Trophoblast cell (in vitro differentiated cells and primary cell): Measurements from ENCODE around the gene RBM33.

Experiments
- DNase-seq, 2 donors: peaks; one replicate each; pipeline ENCODE4 v3.0.0-alpha.2; 2016
- H2AFZ ChIP-seq: 2 replicates; pipeline ENCODE4 v1.6.1; 2013; ENCODE audit warnings: low read length, moderate library complexity, mild to moderate bottlenecking; ENCODE audit not compliant: insufficient read depth, poor library complexity
- H2AK5ac ChIP-seq: 2 replicates; pipeline ENCODE4 v1.6.1; 2013; ENCODE audit warnings: mild to moderate bottlenecking, low read length
- H2BK120ac ChIP-seq: 2 replicates; pipeline ENCODE4 v1.6.1; 2013; ENCODE audit warnings: low read length, mild to moderate bottlenecking, moderate library complexity; ENCODE audit not compliant: insufficient read depth, poor library complexity
- H2BK12ac ChIP-seq: 2 replicates; pipeline ENCODE4 v1.6.1; 2013; ENCODE audit warnings: mild to moderate bottlenecking, low read length, moderate library complexity
- H2BK5ac ChIP-seq: 2 replicates; pipeline ENCODE4 v1.6.1; 2013; ENCODE audit warnings: low read length, low read depth, moderate library complexity, mild to moderate bottlenecking; ENCODE audit not compliant: poor library complexity
- H3K14ac ChIP-seq: 2 replicates; pipeline ENCODE4 v1.6.1; 2013; ENCODE audit warnings: mild to moderate bottlenecking, low read length
- H3K18ac ChIP-seq: 2 replicates; pipeline ENCODE4 v1.6.1; 2013; ENCODE audit warnings: mild to moderate bottlenecking, low read length
- H3K23ac ChIP-seq: 2 replicates; pipeline ENCODE4 v1.6.1; 2013; ENCODE audit warnings: low read length
- H3K27ac ChIP-seq: 2 replicates; pipeline ENCODE4 v1.5.1; 2013; ENCODE audit warnings: low read depth, mild to moderate bottlenecking, inconsistent platforms, low read length, moderate library complexity
- H3K27me3 ChIP-seq: 2 replicates; pipeline ENCODE4 v1.6.1; 2013; ENCODE audit warnings: inconsistent platforms, mild to moderate bottlenecking, low read length, moderate library complexity; ENCODE audit not compliant: insufficient read depth
- H3K36me3 ChIP-seq, 2 experiments: 1 replicate in 1 of 2; 2 replicates in 1 of 2; pipeline ENCODE4 v1.6.1; 2013; ENCODE audit warnings: low read length in 2 of 2, mild to moderate bottlenecking in 2 of 2, moderate library complexity in 1 of 2; ENCODE audit not compliant: insufficient read depth in 2 of 2, control insufficient read depth in 1 of 2
- H3K4ac ChIP-seq: 2 replicates; pipeline ENCODE4 v1.6.1; 2013; ENCODE audit warnings: low read depth, mild to moderate bottlenecking, low read length, moderate library complexity
- H3K4me1 ChIP-seq, 2 experiments: 1 replicate in 1 of 2; 2 replicates in 1 of 2; pipeline ENCODE4 v1.6.1; 2013; ENCODE audit warnings: low read length in 2 of 2, mild to moderate bottlenecking in 2 of 2, moderate library complexity in 1 of 2; ENCODE audit not compliant: insufficient read depth in 2 of 2, control insufficient read depth in 1 of 2
- H3K4me2 ChIP-seq: 2 replicates; pipeline ENCODE4 v1.6.1; 2013; ENCODE audit warnings: inconsistent platforms, mild to moderate bottlenecking, low read length, moderate library complexity
- H3K4me3 ChIP-seq: 2 replicates; pipeline ENCODE4 v1.5.1; 2013; ENCODE audit warnings: mild to moderate bottlenecking, low read depth, low read length, inconsistent platforms
- H3K79me1 ChIP-seq: one replicate; pipeline ENCODE4 v1.6.1; 2013; ENCODE audit warnings: low read length
- H3K79me2 ChIP-seq: 2 replicates; pipeline ENCODE4 v1.6.1; 2013; ENCODE audit warnings: low read length, mild to moderate bottlenecking; ENCODE audit not compliant: control insufficient read depth, insufficient read depth, poor library complexity
- H3K9ac ChIP-seq: 2 replicates; pipeline ENCODE4 v1.6.1; 2013; ENCODE audit warnings: mild to moderate bottlenecking, low read length
- H3K9me3 ChIP-seq: 2 replicates; pipeline ENCODE4 v1.6.1; 2013; ENCODE audit warnings: low read depth, mild to moderate bottlenecking, control low read depth, inconsistent platforms, low read length; ENCODE audit not compliant: insufficient read depth
- H4K12ac ChIP-seq: 2 replicates; pipeline ENCODE4 v1.6.1; 2013; ENCODE audit warnings: low read depth, mild to moderate bottlenecking, low read length, moderate library complexity
- H4K8ac ChIP-seq: 2 replicates; pipeline ENCODE4 v1.6.1; 2013; ENCODE audit warnings: low read depth, mild to moderate bottlenecking, low read length, moderate library complexity
- H4K91ac ChIP-seq: one replicate; pipeline ENCODE4 v1.6.1; 2013; ENCODE audit warnings: low read depth, mild to moderate bottlenecking, low read length, moderate library complexity
- WGBS: extraction: QIAGEN DNeasy Blood & Tissue Kit; methylation state at CpG from one replicate; pipeline ENCODE4 v1.1.7; 2013; ENCODE audit warnings: missing lambda C conversion rate; ENCODE audit not compliant: insufficient read length, insufficient coverage; ENCODE audit errors: extremely low coverage; 5-methylcytosine and 5-hydroxymethylcytosine counted together

The RBM33 gene

DNA sequence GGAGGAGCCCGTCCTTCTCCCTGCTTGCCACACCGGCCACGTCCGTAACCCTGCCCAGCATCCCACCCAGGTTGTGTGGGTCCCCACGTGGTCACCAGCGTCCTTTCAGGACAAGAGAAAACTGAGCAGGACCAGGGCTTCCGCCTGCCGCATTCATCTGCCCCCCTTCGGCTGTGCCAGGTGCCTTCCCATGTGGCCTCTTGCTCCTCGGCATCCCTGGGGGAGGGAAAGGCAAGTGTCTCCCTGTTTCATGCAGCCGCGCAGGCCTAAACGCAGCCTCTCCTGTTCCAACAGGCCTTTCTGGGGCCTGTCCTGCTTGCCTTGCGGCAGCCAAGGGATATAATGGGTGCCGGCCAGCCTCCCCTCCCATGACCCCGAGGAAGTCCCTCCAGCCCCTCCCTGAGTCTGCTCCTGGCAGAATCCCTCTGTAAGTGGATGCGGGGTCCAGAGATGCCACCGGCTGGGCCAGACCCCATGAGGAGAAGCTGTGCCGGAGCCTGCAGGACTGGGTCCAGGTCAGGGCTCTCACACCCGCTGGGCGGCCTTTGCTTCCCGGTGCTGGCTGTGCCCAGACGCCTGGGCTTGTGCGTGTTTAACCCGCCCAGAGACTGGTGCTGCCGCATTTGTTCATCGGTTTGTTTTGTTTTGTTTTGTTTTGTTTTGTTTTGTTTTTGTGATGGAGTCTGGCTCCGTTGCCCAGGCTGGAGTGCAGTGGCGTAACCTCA, 144.7 kb downstream of the RBM33 start:
- no peak overlapping the region for H3K9ac ChIP-seq
- no peaks in the 10 kb centered on the region for H3K79me2 ChIP-seq
- no peak overlapping the region for H3K14ac ChIP-seq
- H4K8ac ChIP-seq = no peak overlapping the region
- H2BK120ac ChIP-seq = no peak overlapping the region
- H3K4me1 ChIP-seq = peaks cover 0 to 9% of the 10 kb centered on the region in 2 experiments
- no CpG with 5 or more reads among the region's 29 CpGs for WGBS
- DNase-seq = peak; percentile 83 to 86
- H3K4ac ChIP-seq = no peak overlapping the region
- H3K18ac ChIP-seq = no peak overlapping the region
- no peak overlapping the region for H2AK5ac ChIP-seq
- H3K23ac ChIP-seq = no peak overlapping the region
- H3K4me3 ChIP-seq = no peak overlapping the region
- H4K12ac ChIP-seq = no peak overlapping the region
- H2BK5ac ChIP-seq = no peak overlapping the region
- no peak overlapping the region for H3K4me2 ChIP-seq
- H3K79me1 ChIP-seq = no peaks in the 10 kb centered on the region
- peaks cover 9% of the 10 kb centered on the region for H3K9me3 ChIP-seq
- peaks cover 0 to 2% of the 10 kb centered on the region in 2 experiments for H3K36me3 ChIP-seq
- no peak overlapping the region for H2AFZ ChIP-seq
- H4K91ac ChIP-seq = no peak overlapping the region
- H3K27ac ChIP-seq = no peak overlapping the region
- peaks cover 5% of the 10 kb centered on the region for H3K27me3 ChIP-seq
- no peak overlapping the region for H2BK12ac ChIP-seq

DNA sequence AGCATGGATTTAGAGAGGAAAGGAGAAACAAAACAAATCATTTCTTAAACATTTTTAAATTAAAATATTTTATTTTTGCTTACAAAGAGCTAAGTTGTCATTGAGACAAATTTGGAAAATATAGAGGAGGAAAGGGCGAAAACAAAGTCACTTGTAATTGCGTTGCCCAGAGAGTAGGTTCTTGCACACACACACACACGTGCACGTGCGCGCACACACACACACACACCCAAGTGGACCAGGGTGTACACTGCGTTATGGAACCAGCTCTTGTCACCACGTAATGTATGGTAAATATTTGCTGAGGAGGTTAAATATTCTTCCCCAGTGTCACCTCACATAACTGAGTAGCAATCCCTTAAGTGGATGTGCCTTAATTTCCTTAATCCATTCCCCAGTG, 146.2 kb downstream of the RBM33 start:
- Histone ChIP-seq H2BK12ac (no peak overlapping the region), H2BK120ac (no peak overlapping the region), H3K4me1 (peaks cover 0 to 9% of the 10 kb centered on the region in 2 experiments), H4K8ac (no peak overlapping the region), H3K79me2 (no peaks in the 10 kb centered on the region), H3K36me3 (no peaks in the 10 kb centered on the region), H3K18ac (no peak overlapping the region), H2AFZ (no peak overlapping the region), H4K91ac (no peak overlapping the region), H3K4ac (no peak overlapping the region), H3K4me2 (no peak overlapping the region), H4K12ac (no peak overlapping the region), H3K4me3 (no peak overlapping the region), H3K9me3 (peaks cover 11% of the 10 kb centered on the region), H3K9ac (no peak overlapping the region), H3K27me3 (peaks cover 5% of the 10 kb centered on the region), H3K14ac (no peak overlapping the region), H3K27ac (no peak overlapping the region), H2BK5ac (no peak overlapping the region), H3K79me1 (no peaks in the 10 kb centered on the region), H2AK5ac (no peak overlapping the region), H3K23ac (no peak overlapping the region)
- DNase-seq = no peak
- WGBS = no CpG with 5 or more reads among the region's 8 CpGs

DNA sequence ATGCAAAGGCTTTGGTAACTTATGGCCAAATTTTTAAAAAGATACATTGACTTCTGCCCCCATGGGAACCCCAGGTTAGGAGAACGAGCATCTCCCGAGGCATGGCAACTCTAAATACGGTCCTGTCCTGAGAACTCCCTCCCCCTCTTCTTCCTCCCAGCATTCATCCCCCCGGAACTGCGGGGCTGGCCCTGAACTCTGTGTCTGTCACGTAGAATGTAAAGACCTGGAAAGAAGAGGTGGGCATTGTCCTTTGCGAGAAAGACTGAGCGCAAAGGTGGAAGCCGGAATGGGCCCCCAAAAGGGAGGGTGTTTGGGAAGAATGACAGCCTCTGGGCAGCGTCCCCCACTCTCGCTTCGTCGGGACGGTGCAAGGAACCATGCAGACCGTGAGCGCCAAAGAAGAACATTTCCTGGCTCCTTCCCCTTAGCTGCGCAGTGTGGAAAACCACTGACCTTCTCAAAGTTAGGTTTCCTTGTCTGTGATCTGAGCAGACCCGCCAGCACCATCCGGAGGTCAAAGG, 146.8 kb downstream of the RBM33 start:
- Histone ChIP-seq H2BK12ac (no peak overlapping the region), H3K36me3 (no peaks in the 10 kb centered on the region), H3K27me3 (peaks cover 5% of the 10 kb centered on the region), H2BK120ac (no peak overlapping the region), H3K9ac (no peak overlapping the region), H3K4me3 (no peak overlapping the region), H4K12ac (no peak overlapping the region), H3K9me3 (peaks cover 11% of the 10 kb centered on the region), H3K79me1 (no peaks in the 10 kb centered on the region), H3K23ac (no peak overlapping the region), H2AFZ (no peak overlapping the region), H2AK5ac (no peak overlapping the region), H3K79me2 (no peaks in the 10 kb centered on the region), H3K14ac (no peak overlapping the region), H2BK5ac (no peak overlapping the region), H3K4me2 (no peak overlapping the region), H4K8ac (no peak overlapping the region), H3K4ac (no peak overlapping the region), H3K27ac (no peak overlapping the region), H4K91ac (no peak overlapping the region), H3K18ac (no peak overlapping the region), H3K4me1 (peaks cover 0 to 9% of the 10 kb centered on the region in 2 experiments)
- no peak for DNase-seq
- no CpG with 5 or more reads among the region's 19 CpGs for WGBS

DNA sequence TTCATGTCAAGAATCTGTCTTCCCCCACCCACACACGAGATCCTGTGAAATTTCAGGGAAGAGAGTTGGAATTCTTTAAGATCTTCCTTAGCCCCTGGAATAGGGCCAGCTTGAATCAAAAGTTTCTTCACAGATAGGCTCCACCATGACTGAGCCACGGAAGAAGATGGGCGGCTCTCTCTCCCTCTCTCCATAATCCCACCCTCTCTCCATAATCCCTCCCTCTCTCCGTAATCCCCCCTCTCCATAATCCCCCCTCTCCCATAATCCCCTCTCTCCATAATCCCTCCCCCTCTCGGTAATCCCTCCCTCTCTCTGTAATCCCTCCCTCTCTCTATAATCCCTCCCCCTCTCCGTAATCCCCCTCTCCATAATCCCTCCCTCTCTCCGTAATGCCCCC, 147.4 kb downstream of the RBM33 start:
- Histone ChIP-seq H2BK5ac (no peak overlapping the region), H3K79me2 (no peaks in the 10 kb centered on the region), H3K4me3 (no peak overlapping the region), H2AK5ac (no peak overlapping the region), H3K23ac (no peak overlapping the region), H3K9me3 (peaks cover 11% of the 10 kb centered on the region), H3K4me2 (no peak overlapping the region), H2AFZ (no peak overlapping the region), H3K4ac (no peak overlapping the region), H3K4me1 (peaks cover 1 to 9% of the 10 kb centered on the region in 2 experiments), H3K27ac (no peak overlapping the region), H2BK12ac (no peak overlapping the region), H2BK120ac (no peak overlapping the region), H3K79me1 (no peaks in the 10 kb centered on the region), H4K91ac (no peak overlapping the region), H3K14ac (no peak overlapping the region), H3K27me3 (peaks cover 5% of the 10 kb centered on the region), H3K18ac (no peak overlapping the region), H3K9ac (no peak overlapping the region), H4K8ac (no peak overlapping the region), H4K12ac (no peak overlapping the region), H3K36me3 (no peaks in the 10 kb centered on the region)
- DNase-seq = no peak
- 95% methylated on average over 4 of the region's 7 CpGs for WGBS
